ENCODE results near the gene ATP5F1C. TPM values are rescaled to one million over a fixed set of nuclear protein-coding genes. Genes with fewer than 3 reads are reported as not detected.

ATP5F1C gene
- total RNA-seq, 1 experiment from 2014 or later = 280 TPM

- no CpG with 5 or more reads among the region's 6 CpGs for WGBS (ENCODE audit: extremely low coverage, insufficient read length, low lambda C conversion rate)
- Mint-ChIP-seq H3K4me1 (no peaks in the 10 kb centered on the region; a peak in 1 of 4 replicates), H3K36me3 (ENCODE audit: insufficient read depth in 1 of 3, low read depth in 3 of 3) (peaks cover 29 to 61% (median 58%) of the 10 kb centered on the region in 3 experiments; a peak in 6 of 7 replicates), H3K27me3 (ENCODE audit: low read depth) (no peaks in the 10 kb centered on the region), H3K9me3 (no peaks in the 10 kb centered on the region), H3K4me3 (no peak overlapping the region), H3K27ac (no peak overlapping the region)
- Histone ChIP-seq H3T11ph (ENCODE audit: low read length) (no peak overlapping the region), H3K4ac (ENCODE audit: low read depth, low read length) (no peak overlapping the region), H3K9ac (ENCODE audit: extremely low read depth, insufficient read length, low read length) (no peak overlapping the region), H3K23ac (ENCODE audit: insufficient read length, low read depth, low read length) (no peak overlapping the region), H4K91ac (ENCODE audit: insufficient read length, low read depth, low read length) (no peak overlapping the region), H2BK5ac (ENCODE audit: insufficient read length, low read length) (no peak overlapping the region), H2AFZ (ENCODE audit: low read length) (no peak overlapping the region), H4K5ac (ENCODE audit: insufficient read length, low read depth, low read length) (no peak overlapping the region), H3K56ac (ENCODE audit: insufficient read length, low read depth, low read length) (no peak overlapping the region), H3K79me2 (ENCODE audit: insufficient read depth, low read length) (peaks cover 11% of the 10 kb centered on the region; the same call in 1 of the 2 replicates), H3K4me1 (ENCODE audit: insufficient read depth, low read length) (no peaks in the 10 kb centered on the region), H2BK12ac (ENCODE audit: insufficient read length, low read depth, low read length) (no peak overlapping the region), H3K27ac (ENCODE audit: insufficient read length, low read depth, low read length) (no peak overlapping the region), H3K4me2 (ENCODE audit: insufficient read depth, insufficient read length, low read length) (no peak overlapping the region), H3K23me2 (ENCODE audit: insufficient read length, low read depth, low read length, poor library complexity, severe bottlenecking) (no peaks in the 10 kb centered on the region), H4K20me1 (ENCODE audit: control insufficient read depth, insufficient read depth, insufficient read length) (no peaks in the 10 kb centered on the region), H2BK15ac (ENCODE audit: low read depth, low read length) (no peak overlapping the region), H2AK5ac (ENCODE audit: insufficient read length, low read length) (no peak overlapping the region), H4K8ac (replicated peaks; ENCODE audit: insufficient read length, low read depth, low read length) (no peak overlapping the region), H2BK120ac (ENCODE audit: low read depth, low read length, poor library complexity, severe bottlenecking) (no peak overlapping the region), H3K14ac (ENCODE audit: insufficient read depth, low read length) (no peak overlapping the region), H3K27me3 (ENCODE audit: insufficient read depth, low read length) (no peaks in the 10 kb centered on the region), H2BK20ac (ENCODE audit: low read depth, low read length, poor library complexity, severe bottlenecking) (no peak overlapping the region), H3K18ac (ENCODE audit: insufficient read length, low read depth, low read length) (no peak overlapping the region), H3K79me1 (ENCODE audit: insufficient read depth, low read depth, low read length, poor library complexity, severe bottlenecking) (no peaks in the 10 kb centered on the region), H3K9me3 (ENCODE audit: control insufficient read depth, low read depth, low read length) (no peaks in the 10 kb centered on the region)
- DNase-seq = no peak
- no peak for TF ChIP-seq CTCF (conservative IDR thresholded peaks at IDR 0.05)
Measured at GRCh38 chr10:7797582-7797981, 9.6 kb downstream of the ATP5F1C start.

All from H9 (cell line).